DMS 273 treated with DMSO at 0.1 percent for 48 hours (cell line): ENCODE results near the gene FGFR4.

Experiments
- DNase-seq: peaks from one replicate; lab custom pipeline; 2025; lab: John Stamatoyannopoulos, UW

The FGFR4 gene

DNA sequence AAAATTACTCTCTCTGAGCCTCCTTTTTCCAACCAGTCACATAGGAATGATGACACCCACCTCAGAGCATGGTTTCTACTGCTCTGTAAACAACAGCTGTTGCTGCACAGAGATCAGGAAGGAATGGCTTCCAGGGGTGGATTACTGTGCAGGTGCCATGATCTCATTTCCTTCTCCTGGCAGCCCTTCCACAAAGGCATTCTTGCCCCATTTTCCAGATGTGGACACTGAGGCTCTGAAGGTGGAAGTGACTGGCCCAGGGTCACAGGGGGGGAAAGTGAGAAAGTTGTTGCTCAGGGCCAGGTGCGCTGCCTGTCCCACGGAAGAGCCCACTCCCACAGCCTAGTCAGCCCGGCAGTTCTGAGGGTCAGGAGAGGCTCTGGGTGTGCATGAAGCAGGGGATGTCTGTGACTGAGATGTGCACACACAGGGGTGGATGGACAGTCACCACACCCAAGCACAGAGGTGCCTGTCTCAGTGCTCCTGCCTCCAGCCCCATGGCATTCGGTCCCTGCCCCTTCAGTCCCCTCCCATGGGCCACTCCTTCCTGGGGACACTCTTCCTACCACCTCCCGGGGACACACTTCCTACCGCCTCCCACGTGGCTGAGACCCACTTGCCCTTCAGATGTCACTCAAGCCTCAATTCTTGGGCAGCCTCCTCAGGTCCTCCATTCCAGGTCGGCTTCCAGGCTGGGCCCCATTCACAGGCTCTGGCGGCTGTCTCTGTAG, 17.0 kb downstream of the FGFR4 start:
- DNase-seq: no peak

GRCh38 chr5:177105691-177106476, 19.2 kb downstream of the FGFR4 start:
- DNase-seq: no peak

- no peak for DNase-seq
These were observed 20.4 kb downstream of the FGFR4 start for GRCh38 chr5:177107159-177107558.

- DNase-seq: no peak
These were observed 23.1 kb downstream of the FGFR4 start for GRCh38 chr5:177109810-177110209.

DNA sequence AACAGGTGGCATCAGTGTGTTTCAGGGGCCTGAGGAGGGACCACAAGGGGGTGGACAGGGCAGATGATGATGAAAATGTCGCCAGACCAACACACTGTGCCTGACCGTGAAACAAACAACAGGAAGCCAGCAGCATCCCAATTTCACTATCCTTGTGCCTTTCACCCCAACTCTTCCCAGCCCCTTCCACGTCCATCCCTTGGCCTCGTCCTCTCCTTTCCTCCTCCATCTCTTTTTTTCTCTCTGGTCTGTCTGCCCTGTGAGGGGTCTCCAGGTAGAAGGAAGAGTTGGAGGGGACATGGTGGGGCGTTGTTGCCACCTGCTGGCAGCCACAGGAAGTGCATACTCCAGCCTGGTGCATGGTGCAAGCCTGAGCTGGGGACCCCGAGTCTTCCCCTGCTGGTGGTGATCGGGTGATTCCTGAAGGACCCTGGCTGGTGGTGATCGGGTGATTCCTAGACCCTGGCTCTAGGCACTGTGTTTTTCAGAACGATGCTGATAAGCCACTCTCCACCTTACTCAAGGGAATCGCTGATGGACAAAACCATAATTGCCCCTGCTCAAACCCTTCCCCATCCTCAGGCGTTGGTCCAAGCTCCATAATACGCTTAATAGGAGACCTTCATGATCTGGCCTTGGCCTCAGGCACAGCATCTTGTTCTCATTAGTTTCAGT, 25.1 kb downstream of the FGFR4 start:
- DNase-seq: no peak

- no peak for DNase-seq
These were observed 26.0 kb downstream of the FGFR4 start for GRCh38 chr5:177112589-177113220.

DNA sequence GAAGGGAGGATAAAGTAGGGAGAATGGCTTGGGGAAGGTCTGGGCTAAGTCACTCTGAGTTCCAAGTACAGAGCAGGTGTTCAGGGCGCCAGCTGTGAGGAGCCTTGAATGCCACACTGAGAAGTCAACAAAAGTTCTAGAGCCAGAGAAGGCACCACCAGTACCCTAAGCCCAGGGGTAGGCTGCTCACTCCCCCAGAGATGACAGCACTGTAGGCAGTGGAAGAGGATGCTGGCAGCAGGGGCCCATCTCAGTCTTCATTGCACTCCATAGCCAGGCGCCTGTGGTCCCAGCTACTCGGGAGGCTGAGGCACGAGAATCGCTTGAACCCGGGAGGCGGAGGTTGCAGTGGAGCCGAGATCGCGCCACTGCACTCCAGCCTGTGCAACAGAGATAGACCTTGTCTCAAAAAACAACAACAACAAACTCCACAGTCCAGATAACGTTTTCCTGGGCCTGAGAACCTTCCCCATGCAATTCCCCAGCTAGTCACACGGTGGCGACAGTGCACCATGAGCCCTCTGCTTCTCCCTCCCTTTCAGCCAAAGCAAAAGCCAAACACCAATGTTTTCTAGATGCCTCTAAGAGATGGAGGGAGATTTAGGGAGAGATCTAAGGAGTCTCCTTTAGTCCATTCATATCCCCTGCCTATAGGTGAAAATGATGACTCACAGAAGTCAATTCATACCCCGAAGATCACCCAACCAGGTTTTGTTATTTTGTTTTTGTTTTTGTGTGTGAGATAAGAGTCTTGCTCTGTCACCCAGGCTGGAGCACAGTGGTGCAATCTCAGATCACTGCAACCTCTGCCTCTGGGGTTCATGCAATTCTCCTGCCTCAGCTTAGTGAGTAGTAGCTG, 27.1 kb downstream of the FGFR4 start:
- DNase-seq: no peak

DNA sequence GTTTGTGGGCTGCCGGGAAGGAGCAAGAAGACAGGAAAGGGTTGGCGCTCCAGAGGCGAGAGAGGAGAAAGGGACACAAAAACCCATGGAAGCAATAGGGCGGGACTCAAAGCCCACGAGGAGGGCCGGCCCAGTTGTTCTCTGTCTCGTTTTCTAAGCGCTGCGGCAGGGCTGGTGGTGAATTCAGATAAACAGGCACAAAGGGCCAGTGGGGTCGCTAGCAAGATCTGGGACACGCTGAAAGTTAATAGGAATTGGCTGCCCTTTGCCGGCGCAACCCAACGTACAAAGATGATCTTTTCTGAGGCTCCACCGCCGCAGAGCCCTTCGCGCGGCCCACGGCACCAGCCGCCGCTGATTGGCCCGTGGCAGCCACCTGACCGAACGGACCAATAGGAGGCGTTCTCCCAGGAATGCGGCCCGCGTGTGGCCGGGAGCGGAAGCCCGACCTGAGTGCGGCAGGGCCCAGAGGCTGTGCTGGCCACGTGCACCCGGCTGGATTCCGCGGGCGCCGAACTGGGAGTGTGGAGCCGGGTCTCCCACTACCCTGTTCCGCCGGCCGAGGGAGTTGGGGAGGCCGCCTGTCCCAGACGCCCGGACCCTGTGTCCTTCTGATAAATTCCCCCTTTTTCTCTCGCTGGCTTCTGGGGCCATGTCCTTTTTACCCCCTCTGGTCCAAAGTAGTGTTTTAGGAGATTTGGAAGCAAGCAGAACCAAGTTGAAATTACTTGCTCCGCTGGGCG, 30.1 kb downstream of the FGFR4 start:
- no peak for DNase-seq

GRCh38 chr5:177117441-177118045, 30.8 kb downstream of the FGFR4 start:
- no peak for DNase-seq

GRCh38 chr5:177122566-177122965, 35.9 kb downstream of the FGFR4 start:
- no peak for DNase-seq

DNA sequence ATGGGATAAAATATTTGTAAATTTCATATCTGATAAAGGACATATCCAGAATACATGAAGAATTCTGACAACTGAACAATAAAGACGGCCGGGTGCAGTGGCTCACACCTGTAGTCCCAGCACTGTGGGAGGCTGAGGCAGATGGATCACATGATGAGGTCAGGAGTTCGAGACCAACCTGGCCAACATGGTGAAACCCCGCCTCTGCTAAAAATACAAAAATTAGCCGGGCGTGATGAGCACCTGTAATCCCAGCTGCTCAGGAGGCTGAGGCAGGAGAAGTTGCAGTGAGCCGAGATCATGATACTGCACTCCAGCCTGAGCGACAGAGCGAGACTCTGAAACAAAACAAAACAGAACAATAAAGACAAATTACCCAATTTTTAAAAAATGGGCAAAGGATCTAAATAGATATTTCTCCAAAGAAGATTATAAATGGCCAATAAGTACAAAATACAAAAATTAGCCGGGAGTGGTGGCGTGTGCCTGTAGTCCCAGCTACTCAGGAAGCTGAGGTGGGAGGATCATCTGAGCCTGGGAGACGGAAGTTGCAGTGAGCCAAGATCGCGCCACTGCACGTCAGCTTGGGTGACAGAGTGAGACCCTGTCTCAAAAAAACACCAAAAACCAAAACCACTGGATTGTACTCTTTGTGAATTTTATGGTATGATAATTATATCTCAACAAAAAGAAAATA, 37.2 kb downstream of the FGFR4 start:
- no peak for DNase-seq

DNA sequence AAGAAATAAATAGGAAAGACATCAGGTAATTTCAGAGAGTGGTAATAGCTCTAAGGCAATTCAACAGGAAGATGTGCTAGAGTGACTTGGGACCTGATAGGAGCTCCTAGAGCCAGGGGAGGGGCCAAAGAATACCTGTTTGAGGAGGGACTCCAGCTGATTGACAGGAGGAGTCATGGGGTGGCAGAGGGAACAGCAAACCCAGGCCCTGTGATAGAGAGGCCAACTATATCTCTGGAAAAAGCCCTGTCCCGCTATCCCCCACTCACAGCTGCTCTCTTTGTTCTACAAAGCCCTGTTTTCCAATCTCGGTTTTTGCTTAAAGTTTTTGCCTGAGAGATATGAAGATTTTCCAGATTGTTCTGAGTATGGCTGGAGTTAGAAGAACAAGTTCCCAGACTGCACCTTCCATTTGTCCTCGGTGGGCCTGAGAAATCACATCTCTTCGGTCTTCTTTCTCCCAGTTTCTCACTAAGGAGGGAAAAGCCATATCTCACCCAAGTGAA, 37.8 kb downstream of the FGFR4 start:
- no peak for DNase-seq

- DNase-seq: no peak
These were observed 40.1 kb downstream of the FGFR4 start for GRCh38 chr5:177126771-177127170.

GRCh38 chr5:177128551-177128981, 41.9 kb downstream of the FGFR4 start:
- DNase-seq: no peak

- no peak for DNase-seq
These were observed 43.7 kb downstream of the FGFR4 start for GRCh38 chr5:177130211-177131018.

DNA sequence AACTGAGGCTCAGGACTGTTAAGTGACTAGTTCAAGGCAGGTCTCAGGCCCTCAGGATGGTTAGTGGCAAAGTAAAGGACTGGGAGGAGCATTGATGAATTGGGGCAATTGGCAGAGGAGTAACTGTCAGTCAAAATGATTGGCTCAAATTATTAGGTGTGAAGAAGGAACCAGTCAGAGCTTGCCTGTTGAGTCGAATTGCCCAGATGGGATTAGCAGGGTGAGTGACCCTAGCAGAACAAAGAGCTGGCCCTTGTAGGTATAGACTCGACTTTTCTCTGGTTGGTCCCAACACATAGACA, 44.3 kb downstream of the FGFR4 start:
- DNase-seq: no peak

GRCh38 chr5:177131352-177132135, 44.8 kb downstream of the FGFR4 start:
- DNase-seq: no peak
